SK-N-SH (cell line): ENCODE measurements around the gene MIER1. TPM values are rescaled to one million over a fixed set of nuclear protein-coding genes. Genes with fewer than 3 reads are reported as not detected.

ENCODE experiments used
- CTCF ChIA-PET: fragments of 300-600, 350-600 bp; formaldehyde crosslinking; extraction: SDS; loops from one replicate; lab custom pipeline; 2021; lab: Yijun Ruan, JAX
- POLR2A ChIA-PET: fragments of 350-600 bp; sonication (Branson Sonifier 250); formaldehyde crosslinking; extraction: SDS; loops from one replicate; lab custom pipeline; 2020; ENCODE audit warnings: antibody characterized with exemption, inconsistent platforms; lab: Yijun Ruan, JAX
- DNase-seq: peaks from one replicate; pipeline ENCODE4 v3.0.0; 2012
- H2AFZ ChIP-seq: fragments of 200-600 bp; sonication (generic); 2 replicates; pipeline ENCODE4 v1.8.1; 2016; ENCODE audit warnings: antibody characterized with exemption, mild to moderate bottlenecking, low read depth
- H3F3A ChIP-seq: fragments of 200-600 bp; sonication (generic); replicated peaks from 2 replicates; pipeline ENCODE3; 2016; ENCODE audit warnings: antibody characterized with exemption, mild to moderate bottlenecking; ENCODE audit not compliant: insufficient read depth
- H3K27ac ChIP-seq, 2 experiments: fragments of 200-500 bp in 1 of 2; fragments of 200-600 bp in 1 of 2; sonication (Bioruptor generic) in 1 of 2; sonication (generic), shearing (Covaris generic) in 1 of 2; 2 replicates each; pipeline versions ENCODE4 v1.5.1 to v1.6.1; 2014 to 2016; ENCODE audit warnings: low read depth in 2 of 2, inconsistent platforms in 1 of 2, low read length in 1 of 2, mild to moderate bottlenecking in 1 of 2, mixed read lengths in 1 of 2
- H3K27me3 ChIP-seq: fragments of 200-600 bp; sonication (generic), shearing (Covaris generic); 2 replicates; pipeline ENCODE4 v1.6.1; 2016; ENCODE audit warnings: mixed run types; ENCODE audit not compliant: insufficient read depth
- H3K36me3 ChIP-seq, 2 experiments: fragments of 200-500 bp in 1 of 2; fragments of 200-600 bp in 1 of 2; sonication (Bioruptor generic) in 1 of 2; sonication (generic) in 1 of 2; replicated peaks in 1 of 2; 2 replicates each; pipeline versions ENCODE3 to v1.5.1; 2014 to 2016; ENCODE audit warnings: low read length in 1 of 2, mild to moderate bottlenecking in 1 of 2; ENCODE audit not compliant: insufficient read depth in 2 of 2, control insufficient read depth in 1 of 2
- H3K4me1 ChIP-seq, 2 experiments: fragments of 200-500 bp in 1 of 2; fragments of 200-600 bp in 1 of 2; sonication (Bioruptor generic) in 1 of 2; sonication (generic), shearing (Covaris generic) in 1 of 2; 2 replicates each; pipeline versions ENCODE4 v1.5.1 to v1.6.1; 2014 to 2016; ENCODE audit warnings: low read depth in 1 of 2, low read length in 1 of 2, mixed run types in 1 of 2; ENCODE audit not compliant: insufficient read depth in 2 of 2, control insufficient read depth in 1 of 2
- H3K4me2 ChIP-seq: fragments of 200-600 bp; sonication (generic), shearing (Covaris generic); 2 replicates; pipeline ENCODE4 v1.6.1; 2017; ENCODE audit warnings: mixed run types
- H3K4me3 ChIP-seq, 2 experiments: fragments of 200-500 bp in 1 of 2; fragments of 200-600 bp in 1 of 2; sonication (Bioruptor generic) in 1 of 2; sonication (generic), shearing (Covaris generic) in 1 of 2; 2 replicates each; pipeline versions ENCODE4 v1.5.1 to v1.8.1; 2014 to 2016; ENCODE audit warnings: low read depth in 2 of 2, inconsistent platforms in 1 of 2, low read length in 1 of 2, mild to moderate bottlenecking in 1 of 2, mixed read lengths in 1 of 2, moderate library complexity in 1 of 2
- H3K79me2 ChIP-seq: fragments of 200-600 bp; sonication (generic); 2 replicates; pipeline ENCODE4 v1.8.1; 2017; ENCODE audit warnings: mild to moderate bottlenecking; ENCODE audit not compliant: insufficient read depth
- H3K9ac ChIP-seq: fragments of 200-600 bp; sonication (generic); 2 replicates; pipeline ENCODE4 v1.6.1; 2017; ENCODE audit warnings: mixed run types
- H3K9me2 ChIP-seq: fragments of 200-600 bp; sonication (generic); 2 replicates; pipeline ENCODE4 v1.6.1; 2017; ENCODE audit warnings: mixed run types
- H3K9me3 ChIP-seq: fragments of 200-600 bp; sonication (generic); 2 replicates; pipeline ENCODE4 v1.6.1; 2017; ENCODE audit warnings: mixed run types, mild to moderate bottlenecking, moderate library complexity
- H4K20me1 ChIP-seq: fragments of 200-600 bp; sonication (generic); 2 replicates; pipeline ENCODE4 v1.6.1; 2017; ENCODE audit warnings: mild to moderate bottlenecking, mixed run types; ENCODE audit not compliant: insufficient read depth
- CHD2 ChIP-seq: fragments of 150-350 bp; IDR thresholded peaks from 2 replicates; pipeline ENCODE4 v1.6.1; 2018; ENCODE audit warnings: low read length; ENCODE audit not compliant: partially characterized antibody
- ELF1 ChIP-seq: IDR thresholded peaks from 2 replicates; pipeline ENCODE4 v1.4.0; 2012
- EP300 ChIP-seq, 2 experiments: IDR thresholded peaks; 2 replicates each; pipeline versions ENCODE4 v1.4.0 to v1.6.1; 2012; ENCODE audit warnings: borderline replicate concordance in 1 of 2, low read depth in 1 of 2, low read length in 1 of 2
- FOSL2 ChIP-seq: IDR thresholded peaks from 2 replicates; pipeline ENCODE4 v1.4.0; 2012; ENCODE audit warnings: low read depth, mild to moderate bottlenecking, moderate library complexity, borderline replicate concordance
- FOXJ3 ChIP-seq: sonication (generic); formaldehyde crosslinking; IDR thresholded peaks from 2 replicates; pipeline ENCODE4 v1.5.1; 2020; ENCODE audit warnings: mild to moderate bottlenecking, missing genetic modification reagents
- FOXM1 ChIP-seq: IDR thresholded peaks from 2 replicates; pipeline ENCODE4 v1.4.0; 2012; ENCODE audit warnings: low read depth, mild to moderate bottlenecking
- GATA2 ChIP-seq: sonication (generic); formaldehyde crosslinking; IDR thresholded peaks from 2 replicates; pipeline ENCODE4 v1.5.0; 2020; ENCODE audit warnings: mild to moderate bottlenecking, missing genetic modification reagents
- JUND ChIP-seq: IDR thresholded peaks from 2 replicates; pipeline ENCODE4 v1.4.0; 2012
- MEF2A ChIP-seq: IDR thresholded peaks from 2 replicates; pipeline ENCODE4 v1.4.0; 2012; ENCODE audit warnings: low read depth, borderline replicate concordance
- NFIC ChIP-seq: IDR thresholded peaks from 2 replicates; pipeline ENCODE4 v1.4.0; 2012; ENCODE audit warnings: borderline replicate concordance
- NRF1 ChIP-seq: IDR thresholded peaks from 2 replicates; pipeline ENCODE4 v1.6.1; 2012; ENCODE audit warnings: low read depth, mild to moderate bottlenecking, low read length
- PBX3 ChIP-seq: IDR thresholded peaks from 2 replicates; pipeline ENCODE4; 2012
- POLR2AphosphoS5 ChIP-seq: IDR thresholded peaks from 2 replicates; pipeline ENCODE4 v1.6.1; 2012; ENCODE audit warnings: low read depth, low read length
- RAD21 ChIP-seq: IDR thresholded peaks from 2 replicates; pipeline ENCODE4 v1.6.1; 2012; ENCODE audit warnings: mild to moderate bottlenecking, low read length
- RCOR1 ChIP-seq: fragments of 150-350 bp; IDR thresholded peaks from 2 replicates; pipeline ENCODE4 v1.6.1; 2017; ENCODE audit warnings: antibody characterized with exemption, low read length
- SIN3A ChIP-seq: IDR thresholded peaks from 2 replicates; pipeline ENCODE4 v1.6.1; 2012; ENCODE audit warnings: low read depth, mild to moderate bottlenecking, low read length, moderate library complexity, borderline replicate concordance
- SMC3 ChIP-seq: IDR thresholded peaks from 2 replicates; pipeline ENCODE4 v1.6.1; 2012; ENCODE audit warnings: low read depth, low read length, improper control_type of control experiment
- TCF12 ChIP-seq: IDR thresholded peaks from 2 replicates; pipeline ENCODE4 v1.4.0; 2012
- USF2 ChIP-seq: fragments of 150-350 bp; IDR thresholded peaks from 2 replicates; pipeline ENCODE4 v1.6.1; 2017; ENCODE audit warnings: antibody characterized with exemption, low read length, low read depth, borderline replicate concordance
- YY1 ChIP-seq: IDR thresholded peaks from 2 replicates; pipeline ENCODE4 v1.4.0; 2012; ENCODE audit warnings: low read depth, mild to moderate bottlenecking
- WGBS: methylation state at CpG from one replicate; pipeline ENCODE4 v1.1.6; 2017; ENCODE audit warnings: low lambda C conversion rate; 5-methylcytosine and 5-hydroxymethylcytosine counted together
- polyA plus RNA-seq, 3 experiments: library from polyadenylated mRNA; depleted of rRNA; stranded (reverse); fragments of >200 nt; gene quantifications; 2 replicates each; pipeline ENCODE4 v1.2.3, GENCODE V29; 2012

Gene MIER1
- polyA plus RNA-seq, 1 of the 3 experiments (the other 2 are of a cell fraction): 4.4 TPM

GRCh38 chr1:66919063-66919462, 5.7 kb upstream of the MIER1 start (continued):
- TF ChIP-seq NFIC (no peak), CHD2 (no peak), FOXJ3 (no peak), SIN3A (no peak)

- WGBS: 84% methylated on average over 3 of the region's 3 CpGs
- DNase-seq: no peak
- H3K9ac ChIP-seq: no peak overlapping the region
- H3F3A ChIP-seq: peaks cover 8% of the 10 kb centered on the region
- H3K4me1 ChIP-seq: peaks cover 7 to 9% of the 10 kb centered on the region in 2 experiments; a peak in 2 of 4 replicates
- H4K20me1 ChIP-seq: no peaks in the 10 kb centered on the region
- no peak overlapping the region for H3K4me3 ChIP-seq
- peaks cover 4 to 14% of the 10 kb centered on the region in 2 experiments for H3K36me3 ChIP-seq
- H3K9me3 ChIP-seq: no peaks in the 10 kb centered on the region
- no peak overlapping the region for H3K27ac ChIP-seq
- H3K27me3 ChIP-seq: no peaks in the 10 kb centered on the region
- no peak for TF ChIP-seq NRF1
- no peak for TF ChIP-seq FOXM1
- no peak for TF ChIP-seq POLR2AphosphoS5
- no peak overlapping the region for H3K4me2 ChIP-seq
- ChIA-PET CTCF (interaction anchor here (0.6 to 2.7 kb wide), 3 partner anchors 10 to 155 kb away, joined by 3 to 8 read pairs (median 4); no protein-coding TSS in a partner anchor), POLR2A (no interaction called here)
- H3K79me2 ChIP-seq: peaks cover 34% of the 10 kb centered on the region
- no peaks in the 10 kb centered on the region for H3K9me2 ChIP-seq
- H2AFZ ChIP-seq: no peak overlapping the region
Observed at GRCh38 chr1:66919828-66920227, 5.0 kb upstream of the MIER1 start.

- CTCF ChIA-PET: interaction anchor here (1.2 to 2.7 kb wide), 2 partner anchors 9 to 156 kb away, joined by 4 to 8 read pairs; no protein-coding TSS in a partner anchor
- no peak overlapping the region for H2AFZ ChIP-seq
Observed at GRCh38 chr1:66920543-66920942, 4.2 kb upstream of the MIER1 start.

GRCh38 chr1:66925558-66925910, 744 bp downstream of the MIER1 start:
- CTCF ChIA-PET: interaction anchor here (1.0 to 1.7 kb wide), 2 partner anchors 70 to 160 kb away, joined by 3 to 9 read pairs; no protein-coding TSS in a partner anchor
- TF ChIP-seq RCOR1 (0 out of 2 replicates have a peak, but pooled peaks have one; percentile 27), EP300 (IDR thresholded peaks at IDR 0.05; ENCODE audit: borderline replicate concordance in 1 of 2, low read depth in 1 of 2, low read length in 1 of 2) (no peak), PBX3 (no peak), MEF2A (no peak), SMC3 (no peak), RAD21 (no peak), NFIC (0 out of 2 replicates have a peak, but pooled peaks have one; percentile 3), USF2 (no peak), YY1 (0 out of 2 replicates have a peak, but pooled peaks have one; percentile 9), ELF1 (no peak), FOSL2 (no peak)

More at GRCh38 chr1:66920543-66920942, 4.2 kb upstream of the MIER1 start:
- no peaks in the 10 kb centered on the region for H3K27me3 ChIP-seq
- H3K79me2 ChIP-seq: peaks cover 34% of the 10 kb centered on the region
- H4K20me1 ChIP-seq: no peaks in the 10 kb centered on the region
- H3F3A ChIP-seq: peaks cover 8% of the 10 kb centered on the region
- no peaks in the 10 kb centered on the region for H3K9me2 ChIP-seq
- no peak overlapping the region for H3K4me3 ChIP-seq
- no peak overlapping the region for H3K9ac ChIP-seq
- H3K9me3 ChIP-seq: no peaks in the 10 kb centered on the region
- H3K4me2 ChIP-seq: no peak overlapping the region
- H3K27ac ChIP-seq: no peak overlapping the region
- POLR2A ChIA-PET: no interaction called here
- WGBS: 96% methylated on average over 2 of the region's 2 CpGs
- TF ChIP-seq GATA2 (CRISPR knock-in tag): no peak
- TF ChIP-seq TCF12: no peak
- no peak for TF ChIP-seq JUND
- no peak for TF ChIP-seq MEF2A
- no peak for TF ChIP-seq RAD21
- no peak for TF ChIP-seq EP300 (IDR thresholded peaks at IDR 0.05; ENCODE audit: borderline replicate concordance in 1 of 2, low read depth in 1 of 2, low read length in 1 of 2)
- peaks cover 4 to 14% of the 10 kb centered on the region in 2 experiments for H3K36me3 ChIP-seq
- peaks cover 7 to 9% of the 10 kb centered on the region in 2 experiments; a peak in 2 of 4 replicates for H3K4me1 ChIP-seq
- no peak for DNase-seq

More at GRCh38 chr1:66925558-66925910, 744 bp downstream of the MIER1 start:
- no peaks in the 10 kb centered on the region for H3K27me3 ChIP-seq
- peak overlapping the region; percentile 94 for H3K9ac ChIP-seq
- peak overlapping the region; percentile 15; the same call in 1 of the 2 replicates for H2AFZ ChIP-seq
- H3K27ac ChIP-seq: peak overlapping the region; percentile 91 to 99
- no peaks in the 10 kb centered on the region for H3K9me2 ChIP-seq
- DNase-seq: no peak
- H3K4me2 ChIP-seq: peak overlapping the region; percentile 87
- WGBS: 1% methylated on average over 9 of the region's 11 CpGs
- H3F3A ChIP-seq: peaks cover 19% of the 10 kb centered on the region
- H3K9me3 ChIP-seq: no peaks in the 10 kb centered on the region
- peak overlapping the region; percentile 69 to 94 for H3K4me3 ChIP-seq
- peaks cover 7 to 19% of the 10 kb centered on the region in 2 experiments; a peak in 2 of 4 replicates for H3K4me1 ChIP-seq
- peaks cover 4% of the 10 kb centered on the region; the same call in 1 of the 2 replicates for H4K20me1 ChIP-seq
- H3K79me2 ChIP-seq: peaks cover 76% of the 10 kb centered on the region
- POLR2A ChIA-PET: interaction anchor here (0.6 to 1.5 kb wide), 5 partner anchors 9 to 484 kb away, joined by 3 to 5 read pairs (median 3); partner anchors contain the start of gene SLC35D1
- H3K36me3 ChIP-seq: peaks cover 16 to 24% of the 10 kb centered on the region in 2 experiments
